AG09319 (cell line): ENCODE results near the gene WNK2.
"Not testable (repeated sequence)": the region's sequence is repeated elsewhere in the genome, so short reads cannot be mapped to it uniquely, and the experiment has no call there.

Source experiments
- DNase-seq: peaks from one replicate; pipeline ENCODE4 v3.0.0-alpha.2; 2010; ENCODE audit warnings: low read depth; ENCODE audit errors: extremely low read depth
- TF ChIP-seq, protein P1 (sequence below): IDR thresholded peaks from 2 replicates; pipeline ENCODE4 v1.5.1; 2011; ENCODE audit warnings: low read depth, mild to moderate bottlenecking, inconsistent platforms, low read length, moderate library complexity

Gene WNK2

GRCh38 chr9:93318480-93318879 is 134.5 kb downstream of the WNK2 start:
- TF ChIP-seq, protein P1, sequence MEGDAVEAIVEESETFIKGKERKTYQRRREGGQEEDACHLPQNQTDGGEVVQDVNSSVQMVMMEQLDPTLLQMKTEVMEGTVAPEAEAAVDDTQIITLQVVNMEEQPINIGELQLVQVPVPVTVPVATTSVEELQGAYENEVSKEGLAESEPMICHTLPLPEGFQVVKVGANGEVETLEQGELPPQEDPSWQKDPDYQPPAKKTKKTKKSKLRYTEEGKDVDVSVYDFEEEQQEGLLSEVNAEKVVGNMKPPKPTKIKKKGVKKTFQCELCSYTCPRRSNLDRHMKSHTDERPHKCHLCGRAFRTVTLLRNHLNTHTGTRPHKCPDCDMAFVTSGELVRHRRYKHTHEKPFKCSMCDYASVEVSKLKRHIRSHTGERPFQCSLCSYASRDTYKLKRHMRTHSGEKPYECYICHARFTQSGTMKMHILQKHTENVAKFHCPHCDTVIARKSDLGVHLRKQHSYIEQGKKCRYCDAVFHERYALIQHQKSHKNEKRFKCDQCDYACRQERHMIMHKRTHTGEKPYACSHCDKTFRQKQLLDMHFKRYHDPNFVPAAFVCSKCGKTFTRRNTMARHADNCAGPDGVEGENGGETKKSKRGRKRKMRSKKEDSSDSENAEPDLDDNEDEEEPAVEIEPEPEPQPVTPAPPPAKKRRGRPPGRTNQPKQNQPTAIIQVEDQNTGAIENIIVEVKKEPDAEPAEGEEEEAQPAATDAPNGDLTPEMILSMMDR, result no peak
- no peak for DNase-seq

GRCh38 chr9:93319301-93319991 is 135.5 kb downstream of the WNK2 start:
- TF ChIP-seq, protein P1, result no peak
- no peak for DNase-seq

- no peak for DNase-seq
- TF ChIP-seq, protein P1, result no peak
Measured at GRCh38 chr9:93319992-93320500, 136.1 kb downstream of the WNK2 start.

GRCh38 chr9:93320591-93321219 is 136.8 kb downstream of the WNK2 start:
- TF ChIP-seq, protein P1, result no peak
- no peak for DNase-seq

- TF ChIP-seq, protein P1, result no peak
- no peak for DNase-seq
Measured at GRCh38 chr9:93321220-93321610, 137.3 kb downstream of the WNK2 start.

- DNase-seq, result not testable (repeated sequence)
Measured at GRCh38 chr9:93323446-93323954, 139.6 kb downstream of the WNK2 start.

- TF ChIP-seq, protein P1, result no peak
- no peak for DNase-seq
Measured at GRCh38 chr9:93324191-93324834, 140.4 kb downstream of the WNK2 start.
